ENCODE data around the gene BCL2. TPM values are rescaled to one million over a fixed set of nuclear protein-coding genes. Genes with fewer than 3 reads are reported as not detected.

BCL2 gene
- total RNA-seq, 1 experiment from 2014 or later, result 2.5 TPM

DNA sequence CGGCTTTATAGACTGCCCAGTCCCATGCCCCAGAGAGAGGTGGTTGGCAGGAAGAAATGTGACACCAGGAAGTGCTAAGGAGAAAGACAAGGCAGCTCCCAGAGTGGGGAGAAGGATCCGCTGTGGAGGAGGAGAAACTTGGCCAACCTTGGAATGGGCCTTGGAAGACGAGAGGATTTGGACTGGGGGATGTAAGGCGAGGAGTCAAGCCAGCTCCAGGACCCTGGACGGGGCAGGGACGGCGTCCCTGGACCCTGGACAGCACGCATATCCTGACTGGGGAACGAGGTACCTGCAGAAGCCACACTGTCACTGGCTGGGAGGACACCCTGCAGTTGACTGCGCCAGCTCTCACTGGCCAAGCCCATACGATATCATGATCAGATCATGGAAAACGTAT lies 153.4 kb downstream of the BCL2 start:
- no TSS peak for BruUV-seq (replicated peaks)
- CTCF ChIA-PET, result no interaction called here
- H3K9ac ChIP-seq (ENCODE audit: low read length), result no peak overlapping the region
- H3K4me3 ChIP-seq (replicated peaks in 1 of 2; ENCODE audit: low read depth in 1 of 2, low read length in 2 of 2), result no peak overlapping the region
- no peak overlapping the region for H2AFZ ChIP-seq (ENCODE audit: low read depth, low read length, poor library complexity, severe bottlenecking)
- TF ChIP-seq SRF (IDR thresholded peaks at IDR 0.05; ENCODE audit: low read depth), result no peak
- TF ChIP-seq, protein P1, sequence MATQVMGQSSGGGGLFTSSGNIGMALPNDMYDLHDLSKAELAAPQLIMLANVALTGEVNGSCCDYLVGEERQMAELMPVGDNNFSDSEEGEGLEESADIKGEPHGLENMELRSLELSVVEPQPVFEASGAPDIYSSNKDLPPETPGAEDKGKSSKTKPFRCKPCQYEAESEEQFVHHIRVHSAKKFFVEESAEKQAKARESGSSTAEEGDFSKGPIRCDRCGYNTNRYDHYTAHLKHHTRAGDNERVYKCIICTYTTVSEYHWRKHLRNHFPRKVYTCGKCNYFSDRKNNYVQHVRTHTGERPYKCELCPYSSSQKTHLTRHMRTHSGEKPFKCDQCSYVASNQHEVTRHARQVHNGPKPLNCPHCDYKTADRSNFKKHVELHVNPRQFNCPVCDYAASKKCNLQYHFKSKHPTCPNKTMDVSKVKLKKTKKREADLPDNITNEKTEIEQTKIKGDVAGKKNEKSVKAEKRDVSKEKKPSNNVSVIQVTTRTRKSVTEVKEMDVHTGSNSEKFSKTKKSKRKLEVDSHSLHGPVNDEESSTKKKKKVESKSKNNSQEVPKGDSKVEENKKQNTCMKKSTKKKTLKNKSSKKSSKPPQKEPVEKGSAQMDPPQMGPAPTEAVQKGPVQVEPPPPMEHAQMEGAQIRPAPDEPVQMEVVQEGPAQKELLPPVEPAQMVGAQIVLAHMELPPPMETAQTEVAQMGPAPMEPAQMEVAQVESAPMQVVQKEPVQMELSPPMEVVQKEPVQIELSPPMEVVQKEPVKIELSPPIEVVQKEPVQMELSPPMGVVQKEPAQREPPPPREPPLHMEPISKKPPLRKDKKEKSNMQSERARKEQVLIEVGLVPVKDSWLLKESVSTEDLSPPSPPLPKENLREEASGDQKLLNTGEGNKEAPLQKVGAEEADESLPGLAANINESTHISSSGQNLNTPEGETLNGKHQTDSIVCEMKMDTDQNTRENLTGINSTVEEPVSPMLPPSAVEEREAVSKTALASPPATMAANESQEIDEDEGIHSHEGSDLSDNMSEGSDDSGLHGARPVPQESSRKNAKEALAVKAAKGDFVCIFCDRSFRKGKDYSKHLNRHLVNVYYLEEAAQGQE (IDR thresholded peaks at IDR 0.05; ENCODE audit: low read depth), result no peak
- H3K4me2 ChIP-seq (ENCODE audit: low read length), result no peak overlapping the region
- no peaks in the 10 kb centered on the region for H4K20me1 ChIP-seq (ENCODE audit: insufficient read depth)
- no peaks in the 10 kb centered on the region for H3K79me2 ChIP-seq (ENCODE audit: insufficient read depth, low read length)
- H3K36me3 ChIP-seq (ENCODE audit: control insufficient read depth in 1 of 2, insufficient read depth in 2 of 2, low read length in 2 of 2), result no peaks in the 10 kb centered on the region
- intact Hi-C loops (cut with micrococcal nuclease), result no loop called here
- no peak for DNase-seq (ENCODE audit: low read depth, low spot score)
- POLR2A ChIA-PET, result no interaction called here
- ATAC-seq, result no peak
- 0 out of 2 replicates have a peak, but pooled peaks cover 3% of the 10 kb centered on the region for H3K9me2 ChIP-seq (ENCODE audit: insufficient read depth)
- H3K9me3 ChIP-seq (ENCODE audit: control insufficient read depth in 1 of 2, insufficient read depth in 1 of 2, low read depth in 1 of 2, low read length in 2 of 2), result no peaks in the 10 kb centered on the region
- RAD21 ChIA-PET (ENCODE audit: low non-redundant PET in 1 of 2, low total read pairs in 2 of 2, uncharacterized antibody in 2 of 2, unreplicated experiment in 2 of 2), result no interaction called here
- peaks cover 0 to 10% of the 10 kb centered on the region in 2 experiments; a peak in 2 of 4 replicates for H3K4me1 ChIP-seq (ENCODE audit: control insufficient read depth in 1 of 2, insufficient read depth in 2 of 2, low read length in 2 of 2)
- no peaks in the 10 kb centered on the region for H3K27me3 ChIP-seq (ENCODE audit: insufficient read depth, low read length)
- no peak overlapping the region for H3K27ac ChIP-seq (ENCODE audit: low read depth, low read length)

DNA sequence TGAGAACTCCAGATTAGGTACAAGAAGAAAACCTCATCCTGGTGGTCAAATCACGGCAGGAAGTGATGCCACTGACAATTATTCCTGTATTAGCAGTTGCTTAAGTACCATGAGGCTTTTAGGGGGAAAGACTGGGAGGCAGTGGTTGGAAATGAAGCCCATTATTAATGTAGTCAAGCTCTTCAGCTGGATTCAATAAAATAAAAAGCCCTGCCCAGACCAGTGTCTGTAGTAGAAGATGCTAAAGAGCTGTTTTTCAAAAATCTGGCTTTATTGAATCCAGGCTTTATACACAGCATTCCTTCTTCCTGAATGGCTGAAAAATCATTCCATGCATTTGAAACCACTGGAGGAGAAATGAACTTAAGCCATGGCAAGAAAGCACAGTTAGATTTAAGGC lies 155.2 kb downstream of the BCL2 start:
- H4K20me1 ChIP-seq (ENCODE audit: insufficient read depth), result no peaks in the 10 kb centered on the region
- no peaks in the 10 kb centered on the region for H3K36me3 ChIP-seq (ENCODE audit: control insufficient read depth in 1 of 2, insufficient read depth in 2 of 2, low read length in 2 of 2)
- ChIA-PET CTCF (no interaction called here), POLR2A (no interaction called here), RAD21 (ENCODE audit: low non-redundant PET in 1 of 2, low total read pairs in 2 of 2, uncharacterized antibody in 2 of 2, unreplicated experiment in 2 of 2) (no interaction called here)
- no peak overlapping the region for H3K4me2 ChIP-seq (ENCODE audit: low read length)
- H3K9ac ChIP-seq (ENCODE audit: low read length), result no peak overlapping the region
- no peak overlapping the region for H3K4me3 ChIP-seq (replicated peaks in 1 of 2; ENCODE audit: low read depth in 1 of 2, low read length in 2 of 2)
- TF ChIP-seq, protein P2, sequence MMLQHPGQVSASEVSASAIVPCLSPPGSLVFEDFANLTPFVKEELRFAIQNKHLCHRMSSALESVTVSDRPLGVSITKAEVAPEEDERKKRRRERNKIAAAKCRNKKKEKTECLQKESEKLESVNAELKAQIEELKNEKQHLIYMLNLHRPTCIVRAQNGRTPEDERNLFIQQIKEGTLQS (IDR thresholded peaks at IDR 0.05), result no peak
- TF ChIP-seq, protein P3, sequence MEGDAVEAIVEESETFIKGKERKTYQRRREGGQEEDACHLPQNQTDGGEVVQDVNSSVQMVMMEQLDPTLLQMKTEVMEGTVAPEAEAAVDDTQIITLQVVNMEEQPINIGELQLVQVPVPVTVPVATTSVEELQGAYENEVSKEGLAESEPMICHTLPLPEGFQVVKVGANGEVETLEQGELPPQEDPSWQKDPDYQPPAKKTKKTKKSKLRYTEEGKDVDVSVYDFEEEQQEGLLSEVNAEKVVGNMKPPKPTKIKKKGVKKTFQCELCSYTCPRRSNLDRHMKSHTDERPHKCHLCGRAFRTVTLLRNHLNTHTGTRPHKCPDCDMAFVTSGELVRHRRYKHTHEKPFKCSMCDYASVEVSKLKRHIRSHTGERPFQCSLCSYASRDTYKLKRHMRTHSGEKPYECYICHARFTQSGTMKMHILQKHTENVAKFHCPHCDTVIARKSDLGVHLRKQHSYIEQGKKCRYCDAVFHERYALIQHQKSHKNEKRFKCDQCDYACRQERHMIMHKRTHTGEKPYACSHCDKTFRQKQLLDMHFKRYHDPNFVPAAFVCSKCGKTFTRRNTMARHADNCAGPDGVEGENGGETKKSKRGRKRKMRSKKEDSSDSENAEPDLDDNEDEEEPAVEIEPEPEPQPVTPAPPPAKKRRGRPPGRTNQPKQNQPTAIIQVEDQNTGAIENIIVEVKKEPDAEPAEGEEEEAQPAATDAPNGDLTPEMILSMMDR (IDR thresholded peaks at IDR 0.05 in 2 of 3, conservative IDR thresholded peaks at IDR 0.05 in 1 of 3; ENCODE audit: borderline replicate concordance in 1 of 3, insufficient read depth in 1 of 3, low read depth in 2 of 3, low read length in 2 of 3), result no peak
- TF ChIP-seq, protein P1 (IDR thresholded peaks at IDR 0.05; ENCODE audit: low read depth), result no peak
- no peak for TF ChIP-seq SIN3A (IDR thresholded peaks at IDR 0.05; ENCODE audit: low read depth)
- TF ChIP-seq SP1 (IDR thresholded peaks at IDR 0.05; ENCODE audit: low read depth), result no peak
- no peak for TF ChIP-seq POLR2AphosphoS5 (IDR thresholded peaks at IDR 0.05; ENCODE audit: low read depth, low read length)
- H3K27ac ChIP-seq (ENCODE audit: low read depth, low read length), result no peak overlapping the region
- H3K9me2 ChIP-seq (ENCODE audit: insufficient read depth), result no peaks in the 10 kb centered on the region
- H3K79me2 ChIP-seq (ENCODE audit: insufficient read depth, low read length), result no peaks in the 10 kb centered on the region
- H3K27me3 ChIP-seq (ENCODE audit: insufficient read depth, low read length), result no peaks in the 10 kb centered on the region
- no TSS peak for BruUV-seq (replicated peaks)
- H2AFZ ChIP-seq (ENCODE audit: low read depth, low read length, poor library complexity, severe bottlenecking), result no peak overlapping the region
- H3K9me3 ChIP-seq (ENCODE audit: control insufficient read depth in 1 of 2, insufficient read depth in 1 of 2, low read depth in 1 of 2, low read length in 2 of 2), result no peaks in the 10 kb centered on the region
- peaks cover 0 to 12% of the 10 kb centered on the region in 2 experiments; a peak in 2 of 4 replicates for H3K4me1 ChIP-seq (ENCODE audit: control insufficient read depth in 1 of 2, insufficient read depth in 2 of 2, low read length in 2 of 2)
- DNase-seq (ENCODE audit: low read depth, low spot score) (no peak), ATAC-seq (no peak)
- intact Hi-C loops (cut with micrococcal nuclease), result no loop called here
